ENCODE results near the gene CLCA1. TPM values are rescaled to one million over a fixed set of nuclear protein-coding genes. Genes with fewer than 3 reads are reported as not detected.

The CLCA1 gene
- polyA plus RNA-seq, 2 of the 4 experiments (the other 2 are of a cell fraction), result not detected

- no peak for TF ChIP-seq BCL3 (IDR thresholded peaks at IDR 0.05)
- no peak for TF ChIP-seq USF2 (IDR thresholded peaks at IDR 0.05)
- no peak for TF ChIP-seq NR3C1 (IDR thresholded peaks at IDR 0.05)
- TF ChIP-seq EP300 (IDR thresholded peaks at IDR 0.05), result no peak
- TF ChIP-seq MAZ (IDR thresholded peaks at IDR 0.05; ENCODE audit: borderline replicate concordance, low read depth, low read length), result no peak
- TF ChIP-seq POLR2AphosphoS2 (conservative IDR thresholded peaks at IDR 0.05; ENCODE audit: low read length), result no peak
- no peak for TF ChIP-seq PHF8 (IDR thresholded peaks at IDR 0.05; ENCODE audit: borderline replicate concordance, low read depth)
Measured at GRCh38 chr1:86472152-86472551, 3.4 kb downstream of the CLCA1 start (continued).

- Histone ChIP-seq H3K27ac (no peak overlapping the region), H3K9me3 (no peaks in the 10 kb centered on the region), H3K4me2 (no peak overlapping the region), H3K4me1 (no peaks in the 10 kb centered on the region), H3K4me3 (no peak overlapping the region)
- ChIA-PET POLR2A (no interaction called here), CTCF (interaction anchor here (0.8 to 2.1 kb wide), 9 partner anchors 11 to 280 kb away, joined by 3 to 8 read pairs (median 3); no protein-coding TSS in a partner anchor)
- DNase-seq (ENCODE audit: low read depth in 1 of 2, low spot score in 1 of 2), result no peak
- no peak for ATAC-seq
- no peak for FAIRE-seq
- 31% methylated on average over 3 of the region's 3 CpGs for WGBS (ENCODE audit: missing lambda C conversion rate)
- TF ChIP-seq USF2 (IDR thresholded peaks at IDR 0.05) (no peak), REST (IDR thresholded peaks at IDR 0.05) (no peak), ELK1 (IDR thresholded peaks at IDR 0.05; ENCODE audit: low read depth, low read length) (no peak), CBX8 (IDR thresholded peaks at IDR 0.05) (no peak), RNF2 (IDR thresholded peaks at IDR 0.05; ENCODE audit: borderline replicate concordance, low read depth) (no peak), MAX (IDR thresholded peaks at IDR 0.05) (no peak), CHD4 (IDR thresholded peaks at IDR 0.05; ENCODE audit: borderline replicate concordance) (no peak), FOSL2 (IDR thresholded peaks at IDR 0.05) (no peak), FOSL2 (CRISPR knock-in tag; IDR thresholded peaks at IDR 0.05) (no peak), BCL3 (IDR thresholded peaks at IDR 0.05) (no peak), GATA3 (IDR thresholded peaks at IDR 0.05; ENCODE audit: borderline replicate concordance) (no peak), EHF (CRISPR knock-in tag; IDR thresholded peaks at IDR 0.05) (no peak), MAZ (IDR thresholded peaks at IDR 0.05; ENCODE audit: borderline replicate concordance, low read depth, low read length) (no peak), HDAC2 (IDR thresholded peaks at IDR 0.05) (no peak), NFE2L2 (conservative IDR thresholded peaks at IDR 0.05; ENCODE audit: low read length) (no peak)
Measured at GRCh38 chr1:86472767-86473166, 4.0 kb downstream of the CLCA1 start.

All from A549 (cell line).